OCI-M1 (cell line): ENCODE data around the gene GPR137.
"Not testable (repeated sequence)": the region's sequence is repeated elsewhere in the genome, so short reads cannot be mapped to it uniquely, and the experiment has no call there.

Experiments
- DNase-seq: peaks from one replicate; lab custom pipeline; 2025; lab: John Stamatoyannopoulos, UW

The GPR137 gene

GRCh38 chr11:64321026-64321425 lies 35.4 kb downstream of the GPR137 start:
- DNase-seq: no peak

- no peak for DNase-seq
Measured at GRCh38 chr11:64321533-64321932, 35.9 kb downstream of the GPR137 start.

GRCh38 chr11:64322925-64323260 lies 37.2 kb downstream of the GPR137 start:
- no peak for DNase-seq

- DNase-seq: no peak
Measured at GRCh38 chr11:64323373-64323772, 37.7 kb downstream of the GPR137 start.

GRCh38 chr11:64323984-64324383 lies 38.3 kb downstream of the GPR137 start:
- not testable (repeated sequence) for DNase-seq

- no peak for DNase-seq
Measured at GRCh38 chr11:64324692-64325469, 39.2 kb downstream of the GPR137 start.

- no peak for DNase-seq
Measured at GRCh38 chr11:64327375-64327774, 41.7 kb downstream of the GPR137 start.

GRCh38 chr11:64327993-64328392 lies 42.3 kb downstream of the GPR137 start:
- DNase-seq: no peak

- no peak for DNase-seq
Measured at GRCh38 chr11:64330888-64331287, 45.2 kb downstream of the GPR137 start.

- DNase-seq: peak; percentile 93
Measured at GRCh38 chr11:64331569-64332371, 46.1 kb downstream of the GPR137 start.

- no peak for DNase-seq
Measured at GRCh38 chr11:64333556-64333955, 47.9 kb downstream of the GPR137 start.

- peak; percentile 98 for DNase-seq
Measured at GRCh38 chr11:64334764-64335735, 49.4 kb downstream of the GPR137 start.

GRCh38 chr11:64337538-64338249 lies 52.0 kb downstream of the GPR137 start:
- peak; percentile 25 for DNase-seq

- DNase-seq: no peak
Measured at GRCh38 chr11:64338716-64339115, 53.1 kb downstream of the GPR137 start.
